Natural killer cell (primary cell): Measurements from ENCODE around the gene PPP1R3C. TPM values are rescaled to one million over a fixed set of nuclear protein-coding genes. Genes with fewer than 3 reads are reported as not detected.

Experiments used
- ATAC-seq, 3 donors: fragments of 150-1000 bp in 2 of 3; fragments of 200-7000 bp in 1 of 3; cut with Tn5 transposase; 1 replicate in 1 of 3; 2 replicates in 2 of 3; pipeline ENCODE4 v1.10.0; 2021; ENCODE audit warnings: mild to moderate bottlenecking in 2 of 3, moderate library complexity in 2 of 3
- DNase-seq, 2 donors: peaks; one replicate each; pipeline versions ENCODE4 v3.0.0 to v3.0.0-alpha.2; 2013 to 2021; ENCODE audit warnings: mixed read lengths in 1 of 2
- H3K27ac ChIP-seq: one replicate; pipeline ENCODE4 v1.5.1; 2013; ENCODE audit warnings: mild to moderate bottlenecking, low read length
- H3K27me3 ChIP-seq: one replicate; pipeline ENCODE4 v1.6.1; 2013; ENCODE audit warnings: low read length; ENCODE audit not compliant: control insufficient read depth, insufficient read depth
- H3K36me3 ChIP-seq: one replicate; pipeline ENCODE4 v1.6.1; 2013; ENCODE audit warnings: low read length; ENCODE audit not compliant: control insufficient read depth, insufficient read depth
- H3K4me1 ChIP-seq: one replicate; pipeline ENCODE4 v1.6.1; 2013; ENCODE audit warnings: low read length; ENCODE audit not compliant: control insufficient read depth, insufficient read depth
- H3K4me3 ChIP-seq: one replicate; pipeline ENCODE4 v1.5.1; 2013; ENCODE audit warnings: low read length
- H3K9me3 ChIP-seq: one replicate; pipeline ENCODE4 v1.6.1; 2013; ENCODE audit warnings: low read length; ENCODE audit not compliant: control insufficient read depth, insufficient read depth
- H3K27ac Mint-ChIP-seq, 2 donors: one replicate each; pipeline ENCODE4 v1.8.0; 2022; ENCODE audit warnings: mild to moderate bottlenecking in 2 of 2, mixed read lengths in 2 of 2, moderate library complexity in 1 of 2
- H3K27me3 Mint-ChIP-seq, 2 donors: one replicate each; pipeline ENCODE4 v1.8.0; 2022; ENCODE audit warnings: low read depth in 2 of 2, mixed read lengths in 2 of 2
- H3K36me3 Mint-ChIP-seq: one replicate; pipeline ENCODE4 v1.8.0; 2022; ENCODE audit warnings: mixed read lengths
- H3K4me1 Mint-ChIP-seq, 2 donors: one replicate each; pipeline ENCODE4 v1.8.0; 2022; ENCODE audit warnings: mixed read lengths in 2 of 2
- H3K4me3 Mint-ChIP-seq: one replicate; pipeline ENCODE4 v1.8.0; 2022; ENCODE audit warnings: mild to moderate bottlenecking, moderate library complexity, mixed read lengths
- H3K9me3 Mint-ChIP-seq, 2 donors: one replicate each; pipeline ENCODE4 v1.8.0; 2022; ENCODE audit warnings: mixed read lengths in 2 of 2
- WGBS: methylation state at CpG from one replicate; pipeline ENCODE4 v1.1.7; 2013; ENCODE audit warnings: missing lambda C conversion rate; ENCODE audit not compliant: insufficient coverage; 5-methylcytosine and 5-hydroxymethylcytosine counted together
- intact Hi-C: fragments of 100-400 bp; cut with micrococcal nuclease; formaldehyde crosslinking; loops from one replicate; pipeline ENCODE4 v1.14.2; 2022
- total RNA-seq, 4 donors: library from RNA; stranded (reverse); fragments of 120-200 nt in 1 of 4; gene quantifications; one replicate each; pipeline versions ENCODE4 v1.2.3 to v1.2.4, GENCODE V29; 2013 to 2022
- TF ChIP-seq, protein P1 (sequence below): fragments of 200-600 bp; IDR thresholded peaks from one replicate; pipeline ENCODE4 v1.8.0; 2022; ENCODE audit warnings: antibody characterized with exemption

The PPP1R3C gene
- total RNA-seq, 3 donors from 2014 or later (not counting 1 experiment from before 2014, with no cell fraction given) = not detected

DNA sequence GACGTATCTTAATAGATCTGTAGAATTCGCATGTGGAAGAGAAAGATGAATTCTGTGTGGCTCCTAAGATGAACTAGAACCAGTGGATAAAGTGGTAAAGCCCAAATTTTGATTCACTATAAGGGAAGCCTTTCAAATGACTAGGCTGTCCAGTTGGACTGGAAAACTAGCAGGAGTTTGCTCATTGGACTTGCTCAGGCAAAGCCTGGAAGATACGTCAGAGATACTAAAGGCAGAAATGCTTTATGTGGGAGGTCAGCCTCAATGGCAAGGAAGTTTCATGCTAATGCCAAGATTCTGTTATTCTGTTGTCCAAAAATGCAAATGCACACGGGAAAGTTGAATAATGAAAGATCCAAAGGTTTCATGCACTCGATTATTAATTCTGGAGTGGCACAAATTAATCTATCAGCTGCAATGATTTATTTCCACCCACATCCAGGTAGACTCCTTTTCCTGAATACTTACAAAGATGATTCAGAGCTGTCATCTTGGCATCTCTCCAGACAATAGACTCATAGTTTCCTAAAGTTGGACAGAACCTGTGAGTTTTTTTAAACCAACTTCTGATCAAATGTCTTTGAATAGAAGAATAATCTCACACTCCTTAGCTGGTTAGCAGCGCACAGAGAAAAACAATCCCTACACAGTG, 20.5 kb upstream of the PPP1R3C start:
- Histone ChIP-seq H3K4me3 (no peak overlapping the region), H3K27me3 (no peaks in the 10 kb centered on the region), H3K4me1 (no peaks in the 10 kb centered on the region), H3K36me3 (no peaks in the 10 kb centered on the region), H3K9me3 (no peaks in the 10 kb centered on the region), H3K27ac (no peak overlapping the region)
- peaks cover 0 to 5% of the 10 kb centered on the region in 2 donors for H3K27me3 Mint-ChIP-seq
- DNase-seq (no peak), ATAC-seq (no peak)
- H3K9me3 Mint-ChIP-seq = no peaks in the 10 kb centered on the region
- WGBS = 90% methylated on average over 6 of the region's 6 CpGs
- H3K27ac Mint-ChIP-seq = no peak overlapping the region
- H3K36me3 Mint-ChIP-seq = no peaks in the 10 kb centered on the region
- no peak overlapping the region for H3K4me3 Mint-ChIP-seq
- no peaks in the 10 kb centered on the region for H3K4me1 Mint-ChIP-seq
- intact Hi-C loops = no loop called here
- TF ChIP-seq, protein P1, sequence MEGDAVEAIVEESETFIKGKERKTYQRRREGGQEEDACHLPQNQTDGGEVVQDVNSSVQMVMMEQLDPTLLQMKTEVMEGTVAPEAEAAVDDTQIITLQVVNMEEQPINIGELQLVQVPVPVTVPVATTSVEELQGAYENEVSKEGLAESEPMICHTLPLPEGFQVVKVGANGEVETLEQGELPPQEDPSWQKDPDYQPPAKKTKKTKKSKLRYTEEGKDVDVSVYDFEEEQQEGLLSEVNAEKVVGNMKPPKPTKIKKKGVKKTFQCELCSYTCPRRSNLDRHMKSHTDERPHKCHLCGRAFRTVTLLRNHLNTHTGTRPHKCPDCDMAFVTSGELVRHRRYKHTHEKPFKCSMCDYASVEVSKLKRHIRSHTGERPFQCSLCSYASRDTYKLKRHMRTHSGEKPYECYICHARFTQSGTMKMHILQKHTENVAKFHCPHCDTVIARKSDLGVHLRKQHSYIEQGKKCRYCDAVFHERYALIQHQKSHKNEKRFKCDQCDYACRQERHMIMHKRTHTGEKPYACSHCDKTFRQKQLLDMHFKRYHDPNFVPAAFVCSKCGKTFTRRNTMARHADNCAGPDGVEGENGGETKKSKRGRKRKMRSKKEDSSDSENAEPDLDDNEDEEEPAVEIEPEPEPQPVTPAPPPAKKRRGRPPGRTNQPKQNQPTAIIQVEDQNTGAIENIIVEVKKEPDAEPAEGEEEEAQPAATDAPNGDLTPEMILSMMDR = no peak

DNA sequence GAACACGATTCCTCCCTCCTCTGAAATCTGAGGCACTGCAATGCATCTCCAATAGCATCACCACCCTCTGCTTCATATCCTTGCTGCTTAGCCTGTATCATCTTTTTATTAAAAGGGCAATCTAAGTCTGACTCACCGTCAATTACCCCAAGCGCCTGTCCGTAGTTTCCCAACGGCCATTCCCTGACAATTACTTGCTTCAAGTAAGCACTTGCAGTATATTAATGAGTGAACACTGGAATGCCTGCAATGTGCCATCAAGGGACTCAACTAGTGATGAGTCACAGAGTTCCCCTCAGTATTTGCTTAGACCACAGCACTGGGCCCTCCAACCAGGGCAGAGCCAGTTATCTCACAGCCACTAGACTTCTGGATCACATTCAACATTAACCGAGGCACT, 19.5 kb upstream of the PPP1R3C start:
- ATAC-seq (peak in 1 of 3 donors; percentile 30), DNase-seq (no peak)
- TF ChIP-seq, protein P1 = no peak
- Mint-ChIP-seq H3K4me1 (no peaks in the 10 kb centered on the region), H3K36me3 (no peaks in the 10 kb centered on the region), H3K4me3 (no peak overlapping the region), H3K27me3 (peaks cover 3 to 5% of the 10 kb centered on the region in 2 donors), H3K9me3 (no peaks in the 10 kb centered on the region), H3K27ac (no peak overlapping the region)
- Histone ChIP-seq H3K27me3 (no peaks in the 10 kb centered on the region), H3K27ac (no peak overlapping the region), H3K4me1 (no peaks in the 10 kb centered on the region), H3K36me3 (no peaks in the 10 kb centered on the region), H3K9me3 (no peaks in the 10 kb centered on the region), H3K4me3 (no peak overlapping the region)
- 93% methylated on average over 5 of the region's 6 CpGs for WGBS
- intact Hi-C loops = no loop called here

DNA sequence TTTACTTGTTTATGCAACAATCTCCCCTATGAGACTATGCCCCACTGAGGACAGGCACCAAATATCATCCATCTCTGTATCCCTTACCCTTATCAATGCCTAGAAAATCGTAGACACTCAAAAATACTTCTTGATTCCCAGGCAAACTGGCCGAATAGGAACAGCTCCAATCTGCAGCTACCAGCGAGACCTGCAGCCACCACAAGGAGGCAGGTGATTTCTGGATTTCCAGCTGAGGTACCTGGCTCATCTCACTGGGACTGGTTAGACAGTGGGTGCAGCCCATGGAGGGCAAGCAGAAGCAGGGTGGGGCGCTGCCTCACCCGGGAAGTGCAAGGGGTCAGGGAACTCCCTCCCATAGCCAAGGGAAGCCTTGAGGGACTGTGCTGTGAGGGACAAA, 10.8 kb upstream of the PPP1R3C start:
- no peaks in the 10 kb centered on the region for H3K36me3 ChIP-seq
- Mint-ChIP-seq H3K36me3 (no peaks in the 10 kb centered on the region), H3K27ac (no peak overlapping the region), H3K27me3 (peaks cover 16 to 24% of the 10 kb centered on the region in 2 donors), H3K4me1 (no peaks in the 10 kb centered on the region), H3K4me3 (no peak overlapping the region), H3K9me3 (no peaks in the 10 kb centered on the region)
- no peaks in the 10 kb centered on the region for H3K9me3 ChIP-seq
- TF ChIP-seq, protein P1 = no peak
- intact Hi-C loops = no loop called here
- H3K4me1 ChIP-seq = no peaks in the 10 kb centered on the region
- ATAC-seq (no peak), DNase-seq (no peak)
- WGBS = 84% methylated on average over 5 of the region's 5 CpGs
- H3K4me3 ChIP-seq = no peak overlapping the region
- no peaks in the 10 kb centered on the region for H3K27me3 ChIP-seq
- H3K27ac ChIP-seq = no peak overlapping the region
